HFF-Myc (cell line): Measurements from ENCODE around the gene P2RX2.

Experiments
- DNase-seq: peaks from one replicate; pipeline ENCODE4 v3.0.0-alpha.2; 2011; ENCODE audit warnings: low read depth; ENCODE audit errors: extremely low read depth
- H3K4me3 ChIP-seq: replicated peaks from 2 replicates; pipeline ENCODE4 v1.5.1; 2011; ENCODE audit warnings: low read depth, mild to moderate bottlenecking, control low read depth, low read length
- TF ChIP-seq, protein P1 (sequence below): IDR thresholded peaks from 2 replicates; pipeline ENCODE4 v1.5.1; 2012; ENCODE audit warnings: mild to moderate bottlenecking, low read depth, low read length, control low read depth; ENCODE audit errors: missing control alignments

The P2RX2 gene

DNA sequence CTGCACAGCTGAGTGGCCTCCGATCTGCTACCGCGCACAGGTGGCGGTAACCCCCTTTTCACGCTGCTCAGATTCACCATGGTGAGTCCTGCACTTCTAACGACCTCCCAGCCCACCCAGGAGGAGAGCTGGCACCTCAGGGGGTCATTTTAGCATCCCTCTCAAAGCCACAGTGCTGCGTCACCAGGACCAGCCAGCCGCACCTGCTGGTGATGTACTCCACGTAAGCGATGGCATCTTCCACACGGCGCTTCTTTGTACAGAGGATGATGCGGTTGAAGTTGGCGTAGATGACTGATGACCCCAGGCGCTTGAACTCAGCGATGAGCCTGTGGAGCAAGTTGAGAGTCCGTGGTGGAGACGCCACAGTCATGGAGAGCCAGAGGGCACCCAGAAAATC, 19.2 kb downstream of the P2RX2 start:
- no peak overlapping the region for H3K4me3 ChIP-seq
- TF ChIP-seq, protein P1, sequence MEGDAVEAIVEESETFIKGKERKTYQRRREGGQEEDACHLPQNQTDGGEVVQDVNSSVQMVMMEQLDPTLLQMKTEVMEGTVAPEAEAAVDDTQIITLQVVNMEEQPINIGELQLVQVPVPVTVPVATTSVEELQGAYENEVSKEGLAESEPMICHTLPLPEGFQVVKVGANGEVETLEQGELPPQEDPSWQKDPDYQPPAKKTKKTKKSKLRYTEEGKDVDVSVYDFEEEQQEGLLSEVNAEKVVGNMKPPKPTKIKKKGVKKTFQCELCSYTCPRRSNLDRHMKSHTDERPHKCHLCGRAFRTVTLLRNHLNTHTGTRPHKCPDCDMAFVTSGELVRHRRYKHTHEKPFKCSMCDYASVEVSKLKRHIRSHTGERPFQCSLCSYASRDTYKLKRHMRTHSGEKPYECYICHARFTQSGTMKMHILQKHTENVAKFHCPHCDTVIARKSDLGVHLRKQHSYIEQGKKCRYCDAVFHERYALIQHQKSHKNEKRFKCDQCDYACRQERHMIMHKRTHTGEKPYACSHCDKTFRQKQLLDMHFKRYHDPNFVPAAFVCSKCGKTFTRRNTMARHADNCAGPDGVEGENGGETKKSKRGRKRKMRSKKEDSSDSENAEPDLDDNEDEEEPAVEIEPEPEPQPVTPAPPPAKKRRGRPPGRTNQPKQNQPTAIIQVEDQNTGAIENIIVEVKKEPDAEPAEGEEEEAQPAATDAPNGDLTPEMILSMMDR: no peak
- no peak for DNase-seq

DNA sequence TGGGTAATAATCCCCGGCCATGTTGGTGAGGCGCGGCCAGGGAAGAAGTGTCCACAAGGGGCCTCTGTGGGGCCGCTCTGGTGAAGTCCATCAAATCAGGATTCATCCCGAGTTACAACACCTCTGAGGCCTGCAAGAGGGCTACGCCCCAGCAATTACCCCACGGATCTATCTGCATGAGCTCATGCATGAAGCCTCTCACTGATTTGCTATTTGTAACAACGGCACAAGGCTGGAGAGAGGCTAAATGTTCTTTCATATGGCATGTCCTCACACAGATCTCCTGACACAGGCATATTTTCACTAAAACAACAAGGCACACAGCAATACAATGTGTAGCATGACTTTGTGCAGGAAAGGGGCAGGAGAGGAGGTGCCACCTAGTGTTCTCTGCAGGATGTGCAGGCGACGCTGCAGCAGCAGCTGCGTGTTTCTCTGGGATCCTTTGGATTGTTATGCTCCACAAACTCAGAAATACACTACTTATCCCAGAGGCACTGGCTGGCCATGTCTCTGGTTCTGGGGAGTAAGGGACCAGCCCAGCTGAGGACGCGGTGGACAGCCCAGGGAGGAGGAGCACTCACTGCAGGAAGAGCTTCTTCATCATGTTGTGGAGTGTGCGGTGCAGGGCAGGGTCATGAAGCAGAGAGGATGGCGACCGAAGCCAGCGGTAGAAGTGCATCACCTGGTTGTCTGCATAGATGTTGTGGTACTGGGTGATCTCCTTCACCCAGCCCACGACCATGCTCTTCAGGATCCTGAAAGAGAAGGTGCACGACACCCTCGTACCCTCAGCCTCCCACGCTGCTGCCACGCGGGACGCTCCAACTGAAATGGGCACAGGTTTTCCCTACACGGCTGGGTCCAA, 20.2 kb downstream of the P2RX2 start:
- no peak overlapping the region for H3K4me3 ChIP-seq
- no peak for DNase-seq
- TF ChIP-seq, protein P1: peak; percentile 80

DNA sequence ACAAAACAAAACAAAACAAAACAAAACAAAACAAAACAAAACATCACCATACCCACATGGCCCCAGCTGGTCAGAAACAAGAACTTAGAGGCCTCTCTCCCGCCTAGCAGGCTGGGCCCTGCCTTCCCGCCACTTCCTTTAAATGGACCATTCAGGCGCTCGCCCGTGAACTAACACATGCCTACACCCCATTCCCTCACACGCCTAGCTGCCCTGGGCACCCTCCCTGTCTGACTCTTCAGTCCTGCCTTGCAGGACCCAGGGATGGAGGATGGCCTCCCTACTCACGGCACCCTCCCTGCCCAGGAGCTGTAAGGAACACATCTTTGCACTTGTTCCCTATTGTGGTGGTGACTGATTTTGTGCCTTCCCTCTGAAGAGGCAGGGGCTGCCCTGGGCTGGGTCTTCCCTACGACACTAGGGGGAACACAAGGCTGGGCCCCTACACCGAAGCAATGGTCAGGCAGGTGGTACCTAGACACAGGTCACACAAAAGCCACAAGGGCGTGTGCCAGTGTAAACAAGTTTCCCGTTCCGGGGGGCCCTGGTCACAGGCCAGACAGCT, 21.5 kb downstream of the P2RX2 start:
- TF ChIP-seq, protein P1: no peak
- no peak overlapping the region for H3K4me3 ChIP-seq
- DNase-seq: no peak

DNA sequence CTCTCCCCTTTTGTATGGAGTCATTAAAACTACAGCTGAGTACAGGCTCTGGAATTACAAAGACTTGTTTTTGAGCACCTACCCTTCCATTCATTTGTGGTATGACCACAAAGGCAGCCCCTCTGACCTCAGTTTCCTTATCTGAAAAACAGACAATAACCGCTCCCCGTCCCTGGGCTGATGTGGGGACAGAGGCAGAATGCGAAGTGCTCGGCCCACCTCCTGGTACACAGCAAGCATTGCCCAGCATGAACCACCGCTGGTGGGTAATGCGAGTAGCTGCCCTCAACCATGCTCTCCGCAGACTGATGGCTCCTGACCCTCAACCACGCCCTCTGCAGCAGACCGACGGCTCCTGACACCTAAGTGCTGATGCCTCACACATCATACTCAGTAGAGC, 22.4 kb downstream of the P2RX2 start:
- no peak overlapping the region for H3K4me3 ChIP-seq
- DNase-seq: no peak
- TF ChIP-seq, protein P1: no peak

DNA sequence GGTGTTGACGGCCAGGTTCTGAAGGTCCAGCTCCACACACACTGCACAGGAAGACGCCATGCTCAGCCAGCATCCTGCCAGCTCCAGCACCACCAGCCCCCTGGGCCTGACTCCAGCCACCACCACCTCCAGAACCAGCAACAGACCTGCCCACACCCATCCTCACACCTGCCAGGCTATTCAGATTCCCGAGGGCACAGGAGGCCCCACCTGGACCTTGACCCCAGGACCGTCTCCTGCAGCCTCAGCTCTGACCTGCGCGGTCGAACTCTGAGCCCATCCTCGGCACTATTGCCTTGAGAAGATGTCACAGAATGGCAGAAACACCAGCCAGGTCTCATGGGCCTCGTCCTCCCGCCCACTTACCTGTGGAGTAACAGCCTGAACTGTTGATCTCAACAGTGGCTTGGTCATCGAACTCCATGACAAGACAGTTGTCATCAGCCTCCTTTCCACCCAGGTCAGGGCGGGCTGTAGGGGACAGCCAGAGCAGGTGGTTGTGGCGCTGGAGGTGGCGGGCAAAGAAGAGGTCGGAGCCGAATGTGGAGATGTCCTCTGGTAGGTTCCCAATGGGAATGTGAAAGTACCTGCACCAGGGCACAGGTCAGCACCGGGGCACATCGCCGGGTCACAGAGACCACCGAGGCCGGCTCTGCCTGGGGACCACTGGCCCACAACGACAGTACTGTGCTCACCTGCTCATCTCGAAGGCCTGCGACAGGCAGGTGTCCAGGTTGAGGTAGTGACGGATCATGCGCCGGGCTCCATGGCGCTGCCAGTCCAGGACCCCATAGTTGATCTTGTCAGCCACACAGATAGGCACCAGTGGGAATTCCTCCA, 23.5 kb downstream of the P2RX2 start:
- H3K4me3 ChIP-seq: no peak overlapping the region
- TF ChIP-seq, protein P1: no peak
- no peak for DNase-seq

DNA sequence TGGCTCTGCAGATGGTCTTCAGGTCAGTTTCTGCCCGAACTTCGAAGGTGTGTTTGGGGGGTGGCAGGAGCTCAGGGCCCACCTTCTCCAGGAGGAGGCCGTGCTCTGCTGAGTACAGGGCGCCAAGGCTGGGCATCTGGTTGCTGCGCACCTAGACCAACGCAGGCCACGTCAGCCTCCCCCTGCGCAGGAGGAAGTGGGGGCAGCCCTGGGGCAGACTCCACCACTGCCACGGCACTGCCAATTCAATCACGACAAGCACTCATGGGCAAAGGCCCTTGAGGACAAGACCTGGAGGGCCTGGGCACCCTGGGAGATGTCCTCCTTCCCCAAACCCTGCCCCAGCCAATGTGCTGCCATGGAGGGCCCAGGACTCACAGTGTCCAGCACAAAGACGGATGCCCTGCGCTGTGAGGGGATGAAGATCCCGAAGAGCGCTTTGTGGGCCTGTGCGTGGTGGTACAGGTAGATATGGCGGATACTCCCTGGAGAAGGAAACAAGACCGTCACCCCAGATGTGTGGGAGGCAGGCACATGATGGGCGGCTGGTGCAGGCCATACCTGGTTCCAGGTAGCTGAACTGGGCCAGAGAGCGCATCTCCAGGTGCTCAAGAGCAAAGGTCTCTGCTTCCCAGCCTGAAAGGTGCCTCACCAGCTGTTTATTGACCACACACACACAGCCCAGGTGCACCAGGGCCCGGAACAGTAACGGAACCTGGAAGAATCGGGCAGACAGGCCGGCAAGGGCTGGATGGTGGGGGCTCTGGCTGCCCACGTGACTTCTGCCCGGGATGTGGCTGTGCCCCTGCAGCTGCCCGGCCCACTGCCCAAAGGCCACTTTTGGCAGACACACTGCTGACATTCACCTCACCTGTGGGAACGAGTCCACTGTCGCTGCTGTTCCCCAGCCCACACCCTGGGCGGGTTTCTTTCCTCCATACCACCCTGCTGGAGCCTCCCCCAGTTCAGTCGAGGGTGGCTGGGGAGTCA, 24.6 kb downstream of the P2RX2 start:
- H3K4me3 ChIP-seq: no peak overlapping the region
- DNase-seq: no peak
- TF ChIP-seq, protein P1: no peak
